Stimulated activated CD4-positive, alpha-beta T cell treated with anti-CD3 and anti-CD28 coated beads, TNF-alpha, amount 100 ng/mL, for 1 hour (primary cell): ENCODE results near the gene HSD17B14.
"Not testable (repeated sequence)": the region's sequence is repeated elsewhere in the genome, so short reads cannot be mapped to it uniquely, and the experiment has no call there.

Experiments
- DNase-seq, 3 donors: peaks; one replicate each; pipeline ENCODE4 v3.0.0-alpha.2; 2020; ENCODE audit warnings: low read depth in 3 of 3, low spot score in 1 of 3

The HSD17B14 gene

DNA sequence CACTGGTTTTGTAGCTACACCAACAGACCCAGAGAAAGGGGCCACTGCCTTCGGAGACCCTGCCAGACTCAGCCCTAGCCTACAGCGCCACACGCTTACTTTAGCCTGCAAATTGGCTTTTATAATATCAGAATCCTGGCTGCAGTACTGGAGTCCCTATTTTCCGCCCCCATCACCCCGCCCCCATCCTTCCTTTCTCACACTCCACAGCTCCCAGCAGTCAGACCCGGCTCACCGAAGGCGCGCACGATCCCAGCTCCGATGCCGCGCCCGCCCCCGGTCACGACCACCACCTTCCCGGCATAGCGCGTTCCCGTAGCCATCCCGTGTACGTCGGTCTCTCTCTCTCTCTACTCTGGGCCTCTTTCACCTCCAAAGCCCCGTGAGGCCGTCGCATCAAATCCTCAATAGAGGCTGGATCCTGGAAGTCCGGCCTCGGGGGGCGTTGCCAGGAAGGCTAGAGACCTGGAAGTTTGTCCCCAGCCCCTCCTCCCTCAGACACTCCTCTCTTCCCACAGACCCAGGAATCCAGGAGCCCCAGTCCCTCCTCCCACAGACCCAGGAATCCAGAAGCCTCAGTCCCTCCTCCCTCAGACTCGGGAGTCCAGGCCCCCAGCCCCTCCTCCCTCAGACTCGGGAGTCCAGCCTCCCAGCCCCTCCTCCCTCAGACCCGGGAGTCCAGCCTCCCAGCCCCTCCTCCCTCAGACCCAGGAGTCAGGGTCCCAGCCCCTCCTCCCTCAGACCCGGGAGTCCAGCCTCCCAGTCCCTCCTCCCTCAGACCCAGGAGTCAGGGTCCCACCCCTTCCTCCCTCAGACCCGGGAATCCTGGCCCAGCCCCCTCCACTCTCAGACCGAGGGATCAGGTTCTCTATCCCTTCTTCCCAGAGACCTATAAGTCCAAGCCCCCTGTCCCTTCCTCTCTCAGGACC lies at the start of gene HSD17B14:
Gene HSD17B14, minus strand, starts transcription at position 403 of the 929 bp plus-strand sequence. Its CDS starts 80 bp downstream, at position 323.
- no peak for DNase-seq

GRCh38 chr19:48883726-48884125 lies 47.4 kb upstream of the HSD17B14 start:
- no peak for DNase-seq

DNA sequence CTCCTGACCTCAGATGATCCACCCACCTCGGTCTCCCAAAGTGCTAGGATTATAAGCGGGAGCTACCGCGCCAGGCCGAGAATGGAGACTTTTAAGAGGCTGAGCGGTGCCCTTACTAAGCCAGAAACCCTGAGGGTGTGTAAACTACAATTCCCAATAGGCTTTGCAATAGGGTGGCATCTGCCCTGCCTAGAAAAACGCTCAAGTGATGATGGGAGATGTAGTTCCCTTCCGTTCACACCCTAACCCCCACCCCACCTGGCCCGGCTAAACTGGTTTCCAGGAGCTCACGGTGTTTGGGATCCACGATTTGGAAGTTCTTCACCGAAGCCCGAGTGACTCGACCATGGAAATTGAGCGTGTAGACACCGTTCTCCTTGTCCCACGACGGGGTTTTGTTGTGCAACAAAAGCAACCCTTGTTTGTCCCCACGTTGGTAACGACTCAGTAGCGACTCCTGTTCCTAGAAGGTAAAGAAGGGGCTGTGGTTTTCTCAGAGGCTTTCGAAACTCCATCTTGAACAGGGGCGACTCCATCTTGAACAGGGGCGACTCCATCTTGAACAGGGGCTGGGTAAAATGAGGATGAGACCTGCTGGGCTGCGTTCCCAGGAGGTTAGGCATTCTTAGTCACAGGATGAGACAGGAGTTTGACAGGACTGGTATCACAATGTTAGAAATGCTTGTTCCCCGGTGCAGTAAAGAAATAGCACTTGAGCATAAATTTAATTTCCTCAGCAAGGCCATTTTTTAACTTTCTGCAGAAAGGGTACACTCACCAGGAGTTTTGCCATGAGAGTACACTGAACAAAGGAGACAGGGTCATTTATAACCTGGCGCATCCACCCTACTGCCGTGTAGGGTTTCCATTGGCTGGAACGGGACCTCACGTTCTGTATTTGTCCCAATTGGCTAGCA lies 45.7 kb upstream of the HSD17B14 start:
- no peak for DNase-seq

DNA sequence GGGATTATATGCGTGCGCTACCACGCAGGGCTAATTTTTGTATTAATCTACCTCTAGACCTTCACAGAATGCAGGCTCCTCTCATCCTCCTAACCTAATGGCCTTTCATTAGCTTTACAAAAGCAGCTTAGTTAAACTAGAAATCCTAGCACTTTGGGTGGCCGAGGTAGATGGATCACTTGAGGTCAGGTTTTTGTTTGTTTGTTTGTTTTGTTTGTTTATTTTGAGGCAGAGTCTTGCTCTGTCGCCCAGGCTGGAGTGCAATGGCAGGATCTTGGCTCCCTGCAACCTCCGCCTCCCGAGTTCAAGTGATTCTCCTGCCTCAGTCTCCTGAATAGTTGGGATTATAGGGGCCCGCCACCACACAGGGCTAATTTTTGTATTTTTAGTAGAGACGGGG lies 43.4 kb upstream of the HSD17B14 start:
- DNase-seq = not testable (repeated sequence)

DNA sequence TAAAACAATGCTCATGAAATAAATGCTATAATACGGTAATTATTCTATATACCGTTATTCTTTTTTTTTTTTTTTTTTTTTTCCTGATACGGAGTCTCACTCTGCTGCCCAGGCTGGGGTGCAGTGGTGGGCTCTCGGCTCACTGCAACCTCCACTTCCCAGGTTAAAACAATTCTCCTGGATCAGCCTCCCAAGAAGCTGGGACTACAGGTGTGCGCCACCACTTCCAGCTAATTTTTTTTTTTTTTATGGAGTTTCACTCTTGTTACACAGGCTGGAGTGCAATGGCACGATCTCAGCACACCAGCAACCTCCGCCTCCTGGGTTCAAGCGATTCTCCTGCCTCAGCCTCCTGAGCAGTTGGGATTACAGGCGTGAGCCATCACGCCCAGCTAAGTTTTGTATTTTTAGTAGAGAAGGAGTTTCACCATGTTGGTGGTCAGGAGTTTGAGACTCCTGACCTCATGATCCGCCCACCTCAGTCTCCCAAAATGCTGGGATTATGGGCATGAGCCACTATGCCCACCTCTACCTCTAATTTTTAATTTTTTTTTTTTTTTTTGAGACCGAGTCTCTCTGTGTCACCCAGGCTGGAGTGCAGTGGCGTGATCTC lies 42.8 kb upstream of the HSD17B14 start:
- DNase-seq = no peak

DNA sequence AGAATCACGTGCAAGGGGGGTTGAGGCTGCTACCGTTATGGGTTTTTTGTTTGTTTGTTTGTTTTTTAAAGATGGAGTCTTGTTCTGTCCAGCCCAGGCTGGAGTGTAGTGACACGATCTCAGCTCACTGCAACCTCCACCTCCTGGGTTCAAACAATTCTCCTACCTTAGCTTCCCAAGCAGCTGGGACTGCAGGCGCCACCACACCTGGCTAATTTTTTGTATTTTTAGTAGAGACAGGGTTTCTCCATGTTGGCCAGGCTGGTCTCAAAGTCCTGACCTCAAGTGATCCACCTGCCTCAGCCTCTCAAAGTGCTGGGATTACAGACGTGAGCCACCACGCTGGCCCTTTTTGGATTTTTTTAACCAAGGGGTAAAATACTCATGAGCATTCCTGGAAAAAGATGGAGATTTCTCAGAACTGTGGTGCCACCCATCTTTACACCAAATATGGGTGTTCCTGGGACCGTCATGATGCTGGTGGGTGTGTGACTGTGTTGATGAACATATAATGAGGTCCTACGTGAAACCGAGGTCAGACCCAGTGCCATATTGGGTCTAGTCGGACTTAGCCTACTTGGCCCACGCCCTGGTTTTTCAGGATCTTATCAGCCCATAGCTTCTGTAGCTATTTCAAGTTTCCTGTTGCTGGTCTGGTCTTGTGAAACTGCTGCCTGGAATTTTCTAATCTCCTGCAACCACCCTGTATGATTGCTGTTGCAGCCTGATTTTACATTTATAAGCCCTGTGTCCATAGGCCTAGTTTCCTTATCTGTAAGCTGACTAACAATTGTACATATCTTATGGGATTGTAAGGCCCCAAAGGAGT lies 42.1 kb upstream of the HSD17B14 start:
- DNase-seq = no peak

DNA sequence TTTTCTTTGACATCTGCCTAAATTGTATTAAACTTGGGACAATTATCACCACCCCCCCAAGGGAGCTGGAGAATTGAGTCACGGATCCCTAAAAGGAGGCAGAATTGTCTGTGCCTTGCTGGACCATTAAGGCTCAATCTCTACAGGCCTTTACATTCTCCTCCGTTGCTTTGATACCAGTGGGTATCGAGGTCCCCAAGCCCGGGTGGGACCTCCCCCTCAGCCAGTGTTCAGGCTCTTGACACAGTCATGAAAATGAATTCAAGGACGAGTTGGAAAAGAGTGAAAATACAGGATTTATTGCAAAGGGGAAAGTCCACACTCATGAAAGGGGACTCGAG lies 41.5 kb upstream of the HSD17B14 start:
- no peak for DNase-seq

DNA sequence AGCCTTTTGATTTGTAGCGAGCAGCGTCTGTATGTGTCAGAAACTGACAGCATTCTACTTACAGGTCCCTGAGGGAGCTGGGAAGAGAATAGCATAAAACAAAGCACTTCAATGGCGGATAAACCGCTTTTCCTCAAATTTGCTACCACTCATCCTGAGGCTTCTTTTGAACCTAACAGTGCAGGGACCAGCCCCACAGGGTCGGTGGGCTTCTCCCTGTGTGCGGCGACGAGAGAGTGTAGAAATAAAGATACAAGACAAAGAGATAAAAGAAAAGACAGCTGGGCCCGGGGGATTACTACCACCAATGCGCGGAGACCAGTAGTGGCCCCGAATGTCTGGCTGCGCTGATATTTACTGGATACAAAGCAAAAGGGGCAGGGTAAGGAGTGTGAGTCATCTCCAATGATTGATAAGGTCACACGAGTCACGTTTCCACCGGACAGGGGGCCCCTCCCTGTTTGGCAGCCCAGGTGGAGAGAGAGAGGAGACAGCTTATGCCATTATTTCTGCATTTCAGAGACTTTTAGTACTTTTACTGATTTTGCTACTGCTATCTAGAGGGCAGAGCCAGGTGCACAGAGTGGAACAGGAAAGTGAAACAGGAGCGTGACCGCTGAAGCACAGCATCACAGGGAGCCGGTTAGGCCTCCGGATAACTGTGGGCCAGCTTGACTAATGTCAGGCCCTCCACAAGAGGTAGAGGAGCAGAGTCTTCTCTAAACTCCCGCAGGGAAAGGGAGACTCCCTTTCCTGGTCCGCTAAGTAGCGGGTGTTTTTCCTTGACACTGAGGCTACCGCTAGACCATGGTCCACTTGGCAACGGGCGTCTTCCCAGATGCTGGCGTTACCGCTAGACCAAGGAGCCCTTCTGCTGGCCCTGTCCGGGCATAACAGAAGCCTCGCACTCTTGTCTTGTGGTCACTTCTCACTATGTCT lies 40.0 kb upstream of the HSD17B14 start:
- peak in 1 of 3 donors; percentile 40 for DNase-seq

GRCh38 chr19:48874303-48875135 lies 38.2 kb upstream of the HSD17B14 start:
- DNase-seq = no peak

DNA sequence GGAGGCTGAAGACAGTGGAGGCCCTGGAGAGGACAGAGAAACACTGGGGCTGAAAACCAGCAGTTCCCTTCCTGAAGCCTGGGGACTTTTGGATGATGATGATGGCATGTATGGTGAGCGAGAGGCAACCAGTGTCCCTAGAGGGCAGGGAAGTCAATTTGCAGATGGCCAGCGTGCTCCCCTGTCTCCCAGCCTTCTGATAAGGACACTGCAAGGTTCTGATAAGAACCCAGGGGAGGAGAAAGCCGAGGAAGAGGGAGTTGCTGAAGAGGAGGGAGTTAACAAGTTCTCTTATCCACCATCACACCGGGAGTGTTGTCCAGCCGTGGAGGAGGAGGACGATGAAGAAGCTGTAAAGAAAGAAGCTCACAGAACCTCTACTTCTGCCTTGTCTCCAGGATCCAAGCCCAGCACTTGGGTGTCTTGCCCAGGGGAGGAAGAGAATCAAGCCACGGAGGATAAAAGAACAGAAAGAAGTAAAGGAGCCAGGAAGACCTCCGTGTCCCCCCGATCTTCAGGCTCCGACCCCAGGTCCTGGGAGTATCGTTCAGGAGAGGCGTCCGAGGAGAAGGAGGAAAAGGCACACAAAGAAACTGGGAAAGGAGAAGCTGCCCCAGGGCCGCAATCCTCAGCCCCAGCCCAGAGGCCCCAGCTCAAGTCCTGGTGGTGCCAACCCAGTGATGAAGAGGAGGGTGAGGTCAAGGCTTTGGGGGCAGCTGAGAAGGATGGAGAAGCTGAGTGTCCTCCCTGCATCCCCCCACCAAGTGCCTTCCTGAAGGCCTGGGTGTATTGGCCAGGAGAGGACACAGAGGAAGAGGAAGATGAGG lies 37.4 kb upstream of the HSD17B14 start:
- peak in 1 of 3 donors; percentile 12 for DNase-seq

DNA sequence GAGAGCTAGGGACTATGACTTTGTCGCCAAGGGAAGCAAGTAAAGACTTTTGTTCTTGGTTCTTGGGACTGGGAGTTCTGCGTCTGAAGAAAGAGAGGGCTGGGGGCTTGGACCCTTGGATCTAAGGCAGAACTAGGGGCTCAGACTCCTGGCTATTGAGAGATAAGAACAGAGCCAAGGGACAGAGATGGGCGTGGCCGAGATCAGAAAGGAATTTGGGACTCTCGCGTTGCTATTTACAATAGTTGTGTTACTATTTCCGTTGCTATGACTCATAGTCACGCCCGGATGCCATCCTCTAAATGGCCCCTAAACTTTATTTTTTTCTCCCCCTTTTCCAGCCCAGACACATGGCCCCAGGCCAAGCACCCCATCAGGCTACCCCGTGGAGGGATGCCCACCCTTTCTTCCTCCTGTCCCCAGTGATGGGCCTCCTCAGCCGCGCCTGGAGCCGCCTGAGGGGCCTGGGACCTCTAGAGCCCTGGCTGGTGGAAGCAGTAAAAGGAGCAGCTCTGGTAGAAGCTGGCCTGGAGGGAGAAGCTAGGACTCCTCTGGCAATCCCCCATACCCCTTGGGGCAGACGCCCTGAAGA lies 36.7 kb upstream of the HSD17B14 start:
- DNase-seq = peak; percentile 35 to 51 (median 46)

DNA sequence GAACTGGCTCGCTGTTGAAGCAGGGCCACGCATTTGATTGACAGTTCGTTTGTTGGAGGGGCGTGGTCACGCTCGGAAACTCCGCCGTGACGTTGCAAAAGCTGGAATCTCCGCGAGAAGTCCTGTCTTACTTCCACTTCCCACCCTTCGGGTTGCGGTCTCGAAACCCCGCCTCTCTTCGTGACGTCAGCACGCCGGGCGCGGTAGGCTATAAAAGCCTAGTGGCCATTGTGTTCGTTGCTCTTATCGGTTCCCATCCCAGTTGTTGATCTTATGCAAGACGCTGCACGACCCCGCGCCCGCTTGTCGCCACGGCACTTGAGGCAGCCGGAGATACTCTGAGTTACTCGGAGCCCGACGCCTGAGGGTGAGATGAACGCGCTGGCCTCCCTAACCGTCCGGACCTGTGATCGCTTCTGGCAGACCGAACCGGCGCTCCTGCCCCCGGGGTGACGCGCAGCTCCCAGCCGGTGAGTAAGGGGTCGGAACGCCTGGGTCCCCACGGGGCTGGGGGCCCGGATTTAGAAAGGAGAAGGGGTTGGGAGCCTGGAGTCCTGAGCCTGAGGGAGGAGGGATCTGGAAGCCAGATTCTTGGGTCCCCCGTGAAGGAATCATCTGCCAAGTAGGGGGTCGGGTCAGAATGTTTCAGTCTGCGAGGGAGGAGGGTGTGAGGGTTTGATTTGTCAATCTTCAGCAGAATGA lies 36.0 kb upstream of the HSD17B14 start, which contains the start of gene PPP1R15A:
Gene PPP1R15A, plus strand, starts transcription at position 240 of the 702 bp plus-strand sequence. CDS start 813 bp downstream, outside the sequence.
- DNase-seq = peak; percentile 92 to 99 (median 99)

- not testable (repeated sequence) for DNase-seq
Measured at GRCh38 chr19:48871471-48872181, 35.3 kb upstream of the HSD17B14 start.

DNA sequence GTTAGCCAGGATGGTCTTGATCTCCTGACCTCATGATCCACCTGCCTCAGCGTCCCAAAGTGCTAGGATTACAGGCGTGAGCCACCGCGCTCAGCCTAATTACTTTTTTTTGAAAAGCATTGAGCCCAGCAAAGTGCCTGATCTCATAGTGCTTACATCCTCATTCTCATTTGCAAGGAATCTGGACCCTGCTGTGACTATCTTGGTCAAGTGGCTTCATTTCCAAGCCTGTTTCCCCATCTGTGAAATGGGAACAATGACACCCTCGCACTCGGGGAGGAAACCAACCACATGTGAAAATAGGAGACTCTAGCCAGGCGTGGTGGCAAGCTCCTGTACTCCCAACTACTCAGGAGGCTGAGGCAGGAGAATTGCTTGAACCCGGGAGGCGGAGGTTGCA lies 33.8 kb upstream of the HSD17B14 start:
- DNase-seq = no peak

DNA sequence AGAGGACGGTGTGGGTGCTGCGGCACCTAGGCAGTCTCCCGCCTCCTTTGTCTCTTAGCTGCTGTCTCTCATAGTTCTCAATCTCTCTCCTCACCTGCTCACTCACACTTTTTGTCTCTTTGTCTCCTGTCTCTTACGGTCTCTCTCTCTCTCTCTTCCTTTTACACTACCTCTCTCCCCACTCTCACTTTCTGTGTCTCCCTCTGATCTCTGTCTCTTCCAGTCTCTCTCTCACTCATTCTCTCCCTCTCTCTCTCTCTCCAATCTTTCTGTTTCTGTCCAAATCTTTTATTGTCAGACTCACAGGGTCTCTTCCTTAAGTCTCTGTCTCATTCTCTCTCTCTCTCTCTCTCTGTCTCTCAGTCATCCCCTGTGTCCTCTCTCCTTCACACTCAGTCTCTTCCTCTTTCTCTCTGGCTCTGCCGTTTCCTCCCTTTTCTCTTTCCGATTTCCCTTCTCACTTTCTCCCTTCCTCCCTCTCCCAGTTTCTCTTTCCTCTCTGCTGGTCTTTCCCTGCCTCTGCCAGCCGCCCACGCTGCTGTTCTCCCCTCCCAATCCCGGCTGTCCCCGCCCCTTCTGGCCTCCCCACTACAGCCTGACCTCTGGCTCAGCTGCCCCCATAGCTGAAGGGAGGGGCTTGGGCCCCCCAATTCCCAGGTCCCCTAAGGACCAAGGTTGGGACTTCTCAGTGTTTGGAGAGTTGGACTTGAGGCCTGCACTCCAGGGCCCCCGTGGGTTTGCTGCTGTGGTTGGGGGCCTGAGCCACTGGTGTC lies 32.0 kb upstream of the HSD17B14 start, which contains the start of gene PLEKHA4:
Gene PLEKHA4, minus strand, starts transcription at position 504 of the 773 bp plus-strand sequence. CDS start 997 bp downstream, outside the sequence.
- no peak for DNase-seq
